HCT116 (cell line): Measurements from ENCODE around the gene TSPEAR.

Source experiments
- CBX3 ChIP-seq: IDR thresholded peaks from 2 replicates; pipeline ENCODE4 v1.6.1; 2012; ENCODE audit warnings: low read depth
- CEBPB ChIP-seq: IDR thresholded peaks from 2 replicates; pipeline ENCODE4 v1.6.1; 2012; ENCODE audit warnings: low read depth
- EZH2 ChIP-seq: fragments of 200-600 bp; sonication (generic); IDR thresholded peaks from 2 replicates; pipeline ENCODE4 v1.6.1; 2017; ENCODE audit warnings: antibody characterized with exemption, mixed run types
- EZH2phosphoT487 ChIP-seq: fragments of 200-600 bp; IDR thresholded peaks from 2 replicates; pipeline ENCODE4 v1.6.1; 2018; ENCODE audit warnings: antibody characterized with exemption, borderline replicate concordance
- FOSL1 ChIP-seq: IDR thresholded peaks from 2 replicates; pipeline ENCODE4 v1.6.1; 2012; ENCODE audit warnings: low read depth
- JUND ChIP-seq: IDR thresholded peaks from 2 replicates; pipeline ENCODE4 v1.6.1; 2012
- POLR2A ChIP-seq: IDR thresholded peaks from 2 replicates; pipeline ENCODE4 v1.7.0; 2011; ENCODE audit warnings: borderline replicate concordance; ENCODE audit not compliant: insufficient read depth, insufficient read length; ENCODE audit errors: extremely low read depth
- RAD21 ChIP-seq: IDR thresholded peaks from 2 replicates; pipeline ENCODE4 v1.6.1; 2012; ENCODE audit warnings: low read depth, mild to moderate bottlenecking
- YY1 ChIP-seq: IDR thresholded peaks from 2 replicates; pipeline ENCODE4 v1.6.1; 2011; ENCODE audit warnings: low read length, low read depth, moderate library complexity, mild to moderate bottlenecking; ENCODE audit not compliant: insufficient replicate concordance; ENCODE audit errors: extremely low read depth
- ZNF274 ChIP-seq: fragments of 200-500 bp; sonication (Bioruptor generic); IDR thresholded peaks from 2 replicates; pipeline ENCODE4 v1.6.1; 2014; ENCODE audit warnings: mild to moderate bottlenecking, low read depth, low read length, inconsistent platforms
- TF ChIP-seq, protein P1 (sequence below), 3 experiments: fragments of 200-600 bp in 1 of 3; sonication (generic) in 1 of 3; IDR thresholded peaks in 2 of 3; conservative IDR thresholded peaks in 1 of 3; 2 replicates each; pipeline ENCODE4 v1.5.1; 2012 to 2017; ENCODE audit warnings: low read depth in 2 of 3, low read length in 2 of 3, antibody characterized with exemption in 1 of 3, borderline replicate concordance in 1 of 3, control low read depth in 1 of 3, mild to moderate bottlenecking in 1 of 3, mixed read lengths in 1 of 3, mixed run types in 1 of 3, moderate library complexity in 1 of 3; ENCODE audit not compliant: insufficient read depth in 1 of 3
- TF ChIP-seq, protein P2 (sequence below): IDR thresholded peaks from 2 replicates; pipeline ENCODE4 v1.6.1; 2012
- TF ChIP-seq, protein P3 (sequence below): IDR thresholded peaks from 2 replicates; pipeline ENCODE4 v1.6.1; 2012; ENCODE audit warnings: low read depth

DNA sequence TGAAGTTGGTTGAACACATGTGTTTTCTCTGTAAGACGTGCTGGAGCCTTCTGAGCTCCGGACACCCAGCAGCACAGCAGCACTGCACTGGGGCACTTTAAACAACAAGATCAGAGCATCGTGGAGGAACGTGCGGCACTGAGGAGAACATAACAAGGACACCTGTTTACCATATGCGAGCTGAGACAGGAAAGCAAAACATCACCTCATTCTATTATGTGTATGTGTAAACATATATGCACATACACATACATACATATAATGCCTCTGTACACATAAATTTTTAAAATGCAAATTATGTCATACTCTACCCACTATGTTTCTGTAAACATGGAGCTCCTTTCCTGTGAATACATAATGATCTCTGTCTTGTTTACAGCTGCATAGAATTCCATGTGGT, 115.8 kb downstream of the TSPEAR start:
- TF ChIP-seq, protein P1, sequence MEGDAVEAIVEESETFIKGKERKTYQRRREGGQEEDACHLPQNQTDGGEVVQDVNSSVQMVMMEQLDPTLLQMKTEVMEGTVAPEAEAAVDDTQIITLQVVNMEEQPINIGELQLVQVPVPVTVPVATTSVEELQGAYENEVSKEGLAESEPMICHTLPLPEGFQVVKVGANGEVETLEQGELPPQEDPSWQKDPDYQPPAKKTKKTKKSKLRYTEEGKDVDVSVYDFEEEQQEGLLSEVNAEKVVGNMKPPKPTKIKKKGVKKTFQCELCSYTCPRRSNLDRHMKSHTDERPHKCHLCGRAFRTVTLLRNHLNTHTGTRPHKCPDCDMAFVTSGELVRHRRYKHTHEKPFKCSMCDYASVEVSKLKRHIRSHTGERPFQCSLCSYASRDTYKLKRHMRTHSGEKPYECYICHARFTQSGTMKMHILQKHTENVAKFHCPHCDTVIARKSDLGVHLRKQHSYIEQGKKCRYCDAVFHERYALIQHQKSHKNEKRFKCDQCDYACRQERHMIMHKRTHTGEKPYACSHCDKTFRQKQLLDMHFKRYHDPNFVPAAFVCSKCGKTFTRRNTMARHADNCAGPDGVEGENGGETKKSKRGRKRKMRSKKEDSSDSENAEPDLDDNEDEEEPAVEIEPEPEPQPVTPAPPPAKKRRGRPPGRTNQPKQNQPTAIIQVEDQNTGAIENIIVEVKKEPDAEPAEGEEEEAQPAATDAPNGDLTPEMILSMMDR (IDR thresholded peaks at IDR 0.05 in 2 of 3, conservative IDR thresholded peaks at IDR 0.05 in 1 of 3; ENCODE audit: borderline replicate concordance in 1 of 3, insufficient read depth in 1 of 3, low read depth in 2 of 3, low read length in 2 of 3), result no peak
- TF ChIP-seq POLR2A (no peak), RAD21 (no peak), EZH2 (no peak), FOSL1 (no peak), CBX3 (no peak), CEBPB (no peak), YY1 (no peak), ZNF274 (no peak), JUND (no peak), EZH2phosphoT487 (no peak)
- TF ChIP-seq, protein P2, sequence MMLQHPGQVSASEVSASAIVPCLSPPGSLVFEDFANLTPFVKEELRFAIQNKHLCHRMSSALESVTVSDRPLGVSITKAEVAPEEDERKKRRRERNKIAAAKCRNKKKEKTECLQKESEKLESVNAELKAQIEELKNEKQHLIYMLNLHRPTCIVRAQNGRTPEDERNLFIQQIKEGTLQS, result no peak
- TF ChIP-seq, protein P3, sequence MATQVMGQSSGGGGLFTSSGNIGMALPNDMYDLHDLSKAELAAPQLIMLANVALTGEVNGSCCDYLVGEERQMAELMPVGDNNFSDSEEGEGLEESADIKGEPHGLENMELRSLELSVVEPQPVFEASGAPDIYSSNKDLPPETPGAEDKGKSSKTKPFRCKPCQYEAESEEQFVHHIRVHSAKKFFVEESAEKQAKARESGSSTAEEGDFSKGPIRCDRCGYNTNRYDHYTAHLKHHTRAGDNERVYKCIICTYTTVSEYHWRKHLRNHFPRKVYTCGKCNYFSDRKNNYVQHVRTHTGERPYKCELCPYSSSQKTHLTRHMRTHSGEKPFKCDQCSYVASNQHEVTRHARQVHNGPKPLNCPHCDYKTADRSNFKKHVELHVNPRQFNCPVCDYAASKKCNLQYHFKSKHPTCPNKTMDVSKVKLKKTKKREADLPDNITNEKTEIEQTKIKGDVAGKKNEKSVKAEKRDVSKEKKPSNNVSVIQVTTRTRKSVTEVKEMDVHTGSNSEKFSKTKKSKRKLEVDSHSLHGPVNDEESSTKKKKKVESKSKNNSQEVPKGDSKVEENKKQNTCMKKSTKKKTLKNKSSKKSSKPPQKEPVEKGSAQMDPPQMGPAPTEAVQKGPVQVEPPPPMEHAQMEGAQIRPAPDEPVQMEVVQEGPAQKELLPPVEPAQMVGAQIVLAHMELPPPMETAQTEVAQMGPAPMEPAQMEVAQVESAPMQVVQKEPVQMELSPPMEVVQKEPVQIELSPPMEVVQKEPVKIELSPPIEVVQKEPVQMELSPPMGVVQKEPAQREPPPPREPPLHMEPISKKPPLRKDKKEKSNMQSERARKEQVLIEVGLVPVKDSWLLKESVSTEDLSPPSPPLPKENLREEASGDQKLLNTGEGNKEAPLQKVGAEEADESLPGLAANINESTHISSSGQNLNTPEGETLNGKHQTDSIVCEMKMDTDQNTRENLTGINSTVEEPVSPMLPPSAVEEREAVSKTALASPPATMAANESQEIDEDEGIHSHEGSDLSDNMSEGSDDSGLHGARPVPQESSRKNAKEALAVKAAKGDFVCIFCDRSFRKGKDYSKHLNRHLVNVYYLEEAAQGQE, result no peak
